Stimulated activated CD8-positive, alpha-beta memory T cell treated with anti-CD3 and anti-CD28 coated beads, Interleukin-2, amount 100 ng/mL, for 1 hour (primary cell): ENCODE results near the gene BARHL1.

Experiments used
- DNase-seq, 2 donors: peaks; one replicate each; pipeline ENCODE4 v3.0.0-alpha.2; 2020; ENCODE audit warnings: low read depth in 2 of 2

BARHL1 gene

DNA sequence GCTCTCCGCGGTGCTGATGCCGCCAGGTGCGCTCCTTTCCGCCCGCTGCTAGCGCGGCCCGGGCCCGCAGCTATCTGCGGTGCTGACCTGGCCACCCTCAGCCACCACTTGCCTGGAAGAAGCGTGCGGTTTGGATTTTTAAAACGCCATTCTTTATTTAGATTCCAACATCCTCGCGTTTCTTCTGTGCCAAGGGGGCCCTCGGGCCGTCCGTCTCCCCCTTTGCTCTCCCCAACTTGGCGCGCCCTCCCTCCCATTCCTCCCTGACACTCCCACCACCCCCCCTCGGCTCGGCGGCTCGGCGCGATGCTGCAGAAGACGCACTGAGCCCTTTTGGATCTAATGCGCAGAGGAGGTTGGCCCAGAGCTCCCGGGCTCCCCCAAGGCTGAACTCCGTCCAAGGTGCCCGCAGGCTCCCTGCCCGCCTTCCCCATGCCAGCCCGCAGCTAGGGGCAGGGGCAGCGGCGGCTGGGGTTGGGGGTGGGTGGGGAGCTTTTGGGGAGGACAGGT lies at the start of gene BARHL1:
TSS of gene BARHL1 (plus strand) at position 331 of the 510 bp plus-strand sequence. CDS start 192 bp downstream, outside the sequence.
- DNase-seq = no peak

DNA sequence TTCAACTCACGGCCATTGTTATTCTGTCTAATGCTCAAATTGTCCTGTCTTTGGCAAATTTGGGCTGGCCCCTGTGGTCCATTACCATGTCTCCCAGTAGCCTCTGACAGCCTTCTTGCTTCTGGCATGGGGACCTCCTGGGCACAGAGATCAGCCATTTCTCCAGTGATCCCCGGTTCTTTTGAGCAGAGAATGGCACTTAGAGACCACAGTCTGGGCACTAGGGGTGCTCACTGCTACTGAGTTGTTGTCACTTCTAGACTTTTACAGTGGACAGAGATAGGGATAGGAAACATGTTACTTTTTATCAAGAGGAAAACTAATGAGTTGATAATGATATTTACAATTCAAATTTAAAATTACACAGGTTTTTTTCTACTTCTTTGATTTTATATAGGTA lies 47.6 kb upstream of the BARHL1 start:
- no peak for DNase-seq

DNA sequence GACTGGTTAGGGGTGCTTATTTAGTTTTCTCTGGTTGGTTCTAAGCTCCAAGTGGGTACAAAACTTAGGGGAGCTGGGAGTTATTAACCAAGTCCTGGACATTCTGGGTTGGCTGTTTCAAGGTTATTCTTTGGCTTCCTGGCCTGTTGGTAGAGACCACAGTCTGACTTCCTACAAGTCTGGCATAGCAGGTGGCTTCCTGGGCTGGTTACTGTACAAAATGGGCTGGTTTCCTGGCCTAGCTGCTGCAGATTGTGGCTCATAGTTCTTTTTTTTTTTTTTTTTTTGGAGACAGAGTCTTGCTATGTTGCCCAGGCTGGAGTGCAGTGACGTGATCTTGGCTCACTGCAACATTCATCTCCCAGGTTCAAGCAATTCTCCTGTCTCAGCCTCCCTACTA lies 46.3 kb upstream of the BARHL1 start:
- no peak for DNase-seq

DNA sequence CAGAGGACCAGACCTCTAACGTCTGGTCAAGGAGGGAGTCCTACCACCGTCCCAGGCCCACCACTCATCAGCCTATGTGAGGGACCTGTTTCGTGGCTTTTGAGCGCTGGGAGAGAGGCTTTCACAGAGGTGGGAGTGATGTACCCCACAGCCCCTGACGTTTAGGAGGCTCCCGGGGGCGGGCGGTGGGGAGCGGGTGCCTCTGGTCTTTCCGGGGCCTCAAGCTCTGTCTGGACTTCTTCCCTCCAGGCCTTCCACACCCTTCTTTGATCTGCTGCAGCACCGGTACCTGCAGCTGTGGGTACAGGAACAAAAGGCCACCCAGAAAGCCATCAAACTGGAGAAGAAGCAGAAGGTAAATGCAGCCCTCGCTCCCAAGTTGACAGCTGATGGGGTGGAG lies 45.1 kb upstream of the BARHL1 start:
- no peak for DNase-seq

DNA sequence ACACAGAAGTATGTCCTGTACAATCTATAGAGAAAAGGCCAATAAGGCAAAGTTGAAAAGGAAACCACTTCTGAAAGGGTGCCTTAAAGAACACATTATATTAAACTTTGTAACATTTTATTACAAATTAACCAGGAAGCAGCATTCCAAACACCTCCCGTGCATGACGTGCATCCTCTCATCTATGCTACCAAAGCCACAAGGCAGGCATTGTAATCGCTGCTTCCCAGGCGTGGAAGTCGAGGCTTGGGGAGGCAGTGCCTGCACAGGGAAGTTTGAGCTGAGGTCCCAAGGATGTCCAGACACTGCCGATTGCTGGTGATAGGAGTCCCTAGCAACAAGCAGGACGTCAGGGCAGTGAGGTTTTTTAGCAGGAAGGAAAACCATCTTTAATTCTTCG lies 44.3 kb upstream of the BARHL1 start:
- no peak for DNase-seq

DNA sequence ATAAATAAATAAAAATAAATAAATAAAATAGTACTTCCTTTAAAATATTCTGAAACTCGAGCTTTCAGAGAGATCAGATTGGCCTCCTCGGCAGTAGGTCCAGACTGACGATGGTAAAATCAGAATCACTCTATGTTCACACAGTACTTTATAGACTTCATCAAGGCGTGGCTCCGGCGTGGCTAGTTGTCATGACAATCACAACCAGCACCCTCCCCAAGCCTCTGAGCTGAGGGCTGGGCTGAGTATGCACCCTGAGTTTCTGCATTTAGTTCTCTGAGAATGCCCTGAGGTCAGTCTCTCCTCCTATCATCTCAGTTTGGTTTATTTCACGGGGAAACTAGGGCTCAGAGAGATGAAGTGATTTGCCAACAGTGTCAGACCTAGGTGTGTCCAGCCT lies 43.3 kb upstream of the BARHL1 start:
- DNase-seq = no peak

DNA sequence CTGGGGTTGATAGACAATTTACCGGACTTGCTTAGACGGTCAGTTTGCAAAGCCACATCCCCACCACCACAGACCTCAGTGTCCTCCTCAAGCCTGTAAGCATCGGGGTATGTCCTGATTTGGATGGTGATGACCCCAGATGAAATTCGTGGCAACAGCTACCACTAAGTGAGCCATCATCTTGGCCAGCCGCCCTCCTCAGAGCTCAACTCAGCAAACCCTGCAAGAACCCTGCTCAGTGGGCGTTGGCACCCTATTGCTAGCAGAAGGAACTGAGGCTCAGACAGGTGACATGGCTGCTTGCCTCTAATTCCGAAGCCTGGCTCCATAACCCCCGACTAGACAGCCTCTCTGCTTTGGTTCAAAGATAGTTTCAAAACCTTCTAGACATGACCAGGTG lies 41.4 kb upstream of the BARHL1 start:
- no peak for DNase-seq

DNA sequence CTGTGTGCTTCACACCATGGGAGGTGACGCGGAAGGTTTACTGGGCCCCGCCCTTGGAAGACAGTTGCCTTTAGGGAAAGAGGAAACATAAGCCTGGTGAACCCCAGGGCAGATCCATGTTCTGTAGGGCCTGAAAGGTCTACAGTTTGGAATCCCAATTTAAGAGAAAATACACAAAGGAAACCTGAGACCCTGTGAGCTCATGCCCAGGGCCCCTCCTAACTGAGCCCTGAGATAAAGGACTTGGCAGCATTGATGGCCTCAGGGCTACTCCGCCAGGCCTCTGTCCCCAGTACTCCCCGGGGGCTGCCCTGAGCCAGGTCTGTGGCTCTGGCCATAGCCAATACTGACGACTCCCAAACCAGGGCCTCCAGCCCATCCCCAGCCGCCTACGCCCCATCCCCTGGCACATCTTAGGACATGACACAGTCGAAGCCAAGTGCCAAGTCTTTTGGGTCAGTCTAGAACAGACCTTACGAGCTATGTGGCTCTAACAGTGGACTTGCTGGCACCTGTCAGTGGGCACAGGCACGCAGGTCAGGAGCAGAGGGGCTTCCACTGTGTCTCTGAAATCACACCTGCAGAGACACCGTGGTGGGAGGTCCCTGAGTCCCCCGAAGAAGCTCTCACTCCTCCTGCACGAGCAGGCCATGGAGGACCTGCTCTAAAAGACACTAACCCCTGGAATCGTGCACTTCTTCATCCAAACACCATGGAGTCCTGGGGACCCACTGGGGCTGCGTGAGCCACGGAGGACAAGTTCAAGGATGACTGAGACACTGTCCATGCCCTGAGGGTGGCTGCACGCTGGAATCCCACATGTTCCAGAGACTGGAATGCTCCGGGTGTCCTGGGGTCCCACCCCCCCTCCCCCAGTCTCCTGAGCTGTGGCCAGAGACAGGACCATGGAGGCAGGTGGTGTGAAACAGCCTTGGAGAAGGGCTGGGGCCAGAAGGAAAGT lies 40.3 kb upstream of the BARHL1 start:
- DNase-seq = no peak

DNA sequence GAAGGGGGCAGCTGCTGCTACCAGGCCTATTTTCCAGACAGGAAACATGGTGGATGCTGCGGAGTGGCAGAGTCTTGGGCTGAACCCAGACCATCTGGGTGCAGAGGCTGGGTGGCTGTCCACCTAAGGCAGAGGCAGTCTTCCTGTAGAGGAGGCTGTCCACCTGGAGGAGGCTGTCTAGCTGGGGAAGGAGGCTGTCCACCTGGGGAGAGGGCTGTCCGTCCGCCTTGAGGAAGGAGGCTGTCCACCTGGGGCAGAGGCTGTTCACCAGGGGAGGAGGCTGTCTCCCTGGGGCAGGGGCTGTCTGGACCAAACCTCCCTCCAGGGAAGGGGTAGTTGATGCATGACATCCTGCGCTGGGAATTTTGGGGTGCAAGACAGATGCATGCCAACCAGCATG lies 39.2 kb upstream of the BARHL1 start:
- DNase-seq = no peak

DNA sequence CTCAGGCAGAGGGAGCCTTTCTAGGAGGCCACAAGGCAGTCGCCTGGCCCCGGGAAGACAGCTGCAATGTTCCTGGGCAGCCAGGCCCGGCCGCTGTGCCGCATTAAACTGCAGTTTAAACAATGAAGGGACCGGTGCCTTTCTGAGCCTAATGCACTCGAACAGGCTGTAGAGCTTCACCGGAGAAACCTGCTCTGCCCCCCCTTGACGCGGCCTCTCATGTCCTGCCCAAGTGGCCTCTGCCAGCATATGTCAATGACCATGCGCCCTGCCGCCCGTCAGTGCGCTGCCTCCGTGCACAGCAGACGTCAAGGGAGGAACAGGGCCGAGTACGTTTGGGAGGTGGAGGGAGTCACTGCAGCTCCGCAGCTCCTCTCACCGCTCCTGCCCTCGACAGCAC lies 38.4 kb upstream of the BARHL1 start:
- no peak for DNase-seq

DNA sequence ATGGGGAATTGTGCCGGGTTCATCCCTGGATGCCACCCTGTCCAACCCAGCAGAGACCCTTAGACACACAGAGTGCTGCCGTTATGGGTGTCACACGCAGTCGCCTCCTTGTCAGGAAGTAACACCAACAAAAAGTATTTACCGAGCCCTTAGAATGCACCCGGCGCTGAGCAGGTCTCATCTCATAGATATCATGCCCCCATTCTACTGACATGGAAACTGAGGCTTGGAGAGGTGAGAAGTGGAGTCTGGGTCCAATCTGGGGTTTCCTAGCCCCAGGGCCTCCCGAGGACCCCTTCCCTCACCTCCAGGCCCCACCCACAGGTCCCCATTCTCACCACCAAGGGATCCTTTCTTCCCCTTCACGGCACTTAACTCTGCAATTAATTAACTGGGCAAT lies 36.8 kb upstream of the BARHL1 start:
- no peak for DNase-seq

DNA sequence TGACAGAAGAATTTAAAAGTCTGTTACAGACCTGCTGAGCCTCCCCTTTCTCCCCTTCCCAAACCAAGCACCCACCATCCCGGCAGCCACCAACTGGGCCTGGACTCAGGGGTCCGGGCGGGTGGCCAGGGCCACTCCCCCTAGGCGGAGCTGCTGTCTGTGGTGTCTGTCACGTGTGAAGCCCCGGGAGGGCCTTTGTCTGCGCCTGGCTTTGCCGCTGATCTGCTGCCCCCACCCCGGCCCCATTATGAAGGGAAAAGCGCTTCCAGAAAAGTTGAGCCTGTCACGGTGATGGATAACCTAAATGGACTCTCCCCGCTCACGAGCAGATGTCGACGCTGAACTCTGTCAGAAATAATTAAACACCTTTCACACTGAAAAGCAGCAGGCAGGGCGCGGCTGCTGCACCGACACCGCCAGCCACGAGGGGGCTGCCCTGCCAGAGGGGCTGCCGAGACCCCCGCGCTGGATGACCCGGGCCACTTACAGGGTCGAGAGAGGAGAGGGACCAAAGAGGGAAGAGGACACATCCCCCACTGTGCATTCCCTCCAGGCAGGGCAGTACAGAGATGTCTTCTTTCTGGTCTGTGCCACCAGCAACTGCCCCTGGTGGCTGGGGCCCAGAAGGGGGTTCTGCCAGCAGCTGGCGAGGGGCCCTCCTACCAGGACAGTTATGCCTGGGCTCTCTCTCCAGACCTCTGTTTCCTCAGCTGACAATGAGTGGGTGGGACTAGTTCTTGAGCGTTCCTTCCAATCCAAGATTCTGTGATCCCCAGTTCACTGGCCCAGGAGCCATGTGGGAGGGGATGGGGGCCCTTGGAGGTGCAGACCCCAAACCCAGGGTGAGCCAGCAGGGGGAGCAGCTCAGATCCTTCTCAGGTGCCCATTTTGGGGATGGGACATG lies 36.0 kb upstream of the BARHL1 start:
- DNase-seq = no peak

DNA sequence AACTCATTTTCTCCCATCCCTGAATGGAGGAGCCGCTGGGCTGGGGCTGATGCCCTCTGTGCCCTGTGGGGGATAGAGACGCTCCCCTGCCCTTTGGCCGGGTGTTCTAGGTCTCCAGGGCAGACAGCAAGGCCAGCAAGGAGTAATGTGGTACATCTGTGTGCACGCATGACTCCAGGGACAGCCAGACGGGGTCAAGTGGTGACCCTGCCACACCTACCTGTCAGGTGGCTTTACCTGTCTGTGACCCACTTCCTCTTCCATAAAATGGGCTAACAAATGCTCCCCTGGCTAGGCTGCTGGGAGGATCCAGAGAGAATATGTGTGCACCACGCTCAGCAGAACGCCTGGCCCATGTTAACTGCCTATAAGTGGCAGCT lies 35.4 kb upstream of the BARHL1 start:
- no peak for DNase-seq

DNA sequence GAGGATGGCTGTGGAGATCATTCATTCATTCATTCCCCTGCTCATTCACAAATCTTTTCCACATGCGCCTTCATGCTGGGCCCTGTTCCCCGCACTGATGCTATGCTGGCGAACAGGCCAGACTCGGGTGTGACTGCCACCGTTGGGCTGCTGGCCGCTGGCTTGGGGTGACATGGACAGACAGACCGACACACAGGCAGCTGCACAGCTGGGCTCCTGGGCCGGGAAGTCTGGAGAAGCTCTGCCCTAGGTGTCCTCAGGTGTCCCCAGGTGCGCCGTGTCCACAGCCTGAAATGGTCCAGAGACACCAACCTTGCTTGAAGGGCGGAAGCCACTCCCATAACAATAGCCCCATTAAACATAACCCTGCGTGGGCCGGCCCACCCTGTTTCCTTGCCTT lies 35.0 kb upstream of the BARHL1 start:
- DNase-seq = no peak

DNA sequence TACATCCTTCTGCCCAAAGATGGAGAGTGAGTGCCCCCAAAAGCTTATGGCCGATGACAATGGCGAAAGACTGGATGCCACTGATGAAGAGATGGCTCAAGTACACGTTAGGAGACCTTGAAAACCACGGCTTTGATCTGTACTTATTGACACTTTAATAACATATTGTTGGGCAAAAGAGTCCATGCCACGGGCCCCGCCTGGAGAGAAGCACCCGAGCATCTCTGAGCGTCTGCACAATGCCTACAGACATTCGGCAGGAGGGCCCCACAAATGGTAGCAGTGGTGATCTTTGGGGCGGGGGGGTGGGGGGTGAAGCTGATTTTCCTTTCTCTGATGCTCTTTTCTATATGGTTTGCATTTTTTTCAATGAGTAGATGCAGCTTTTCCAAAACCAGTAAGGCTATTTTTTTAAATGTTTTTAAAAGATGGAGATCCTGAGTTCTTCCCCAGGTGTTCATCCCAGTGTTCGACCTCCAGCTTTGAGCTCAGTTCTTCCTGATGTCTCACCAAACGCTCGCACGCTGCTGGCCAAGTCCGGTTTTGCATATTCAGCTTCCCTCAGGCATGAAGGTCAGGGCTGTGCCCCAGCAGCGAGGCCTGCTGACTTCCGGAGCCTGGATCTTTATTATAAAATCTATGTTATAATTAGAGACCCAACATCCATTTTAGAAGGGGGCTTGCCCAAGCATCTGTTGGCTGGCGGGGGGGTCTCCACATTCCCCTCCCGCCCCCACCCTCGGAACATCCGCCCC lies 34.3 kb upstream of the BARHL1 start:
- DNase-seq = no peak

DNA sequence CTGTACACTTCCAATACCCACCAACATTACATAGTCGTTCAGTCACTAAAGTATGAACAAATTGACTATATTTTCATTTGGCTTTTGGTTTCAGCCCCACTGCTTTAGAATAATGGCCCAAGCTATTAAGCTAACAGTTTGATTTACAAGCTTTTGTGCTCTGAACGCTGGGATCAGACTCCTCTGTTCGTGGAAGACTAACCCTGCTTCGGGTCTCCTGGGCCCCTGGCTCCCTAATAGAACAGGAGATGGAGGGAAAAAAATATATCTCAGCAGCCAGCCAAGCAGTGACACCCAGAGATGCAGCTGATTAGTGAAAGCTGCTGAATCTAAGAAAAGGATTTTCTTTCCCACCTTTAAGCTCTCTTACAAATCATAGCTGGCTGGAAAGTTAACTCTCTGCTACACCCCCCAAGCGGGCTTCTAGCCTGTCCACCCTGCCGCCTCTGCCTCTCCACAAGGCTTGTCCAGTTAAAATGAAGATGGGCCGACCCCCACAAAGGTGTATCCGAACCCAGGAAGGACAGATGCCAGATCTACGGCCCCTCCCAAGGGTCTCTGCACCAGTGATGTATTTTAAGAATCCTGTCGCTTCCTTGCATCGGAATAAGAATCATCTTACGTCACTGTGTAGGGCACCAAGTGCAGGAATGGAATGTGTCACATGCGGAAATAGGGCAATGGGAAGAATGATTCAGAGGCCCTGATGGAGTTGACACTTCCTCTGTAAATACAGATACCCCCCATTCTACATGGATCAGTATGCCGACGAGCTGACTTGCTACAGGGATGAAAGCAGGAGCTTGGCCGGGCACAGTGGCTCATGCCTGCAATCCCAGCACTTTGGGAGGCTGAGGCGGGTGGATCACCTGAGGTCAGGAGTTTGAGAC lies 33.4 kb upstream of the BARHL1 start:
- no peak for DNase-seq

DNA sequence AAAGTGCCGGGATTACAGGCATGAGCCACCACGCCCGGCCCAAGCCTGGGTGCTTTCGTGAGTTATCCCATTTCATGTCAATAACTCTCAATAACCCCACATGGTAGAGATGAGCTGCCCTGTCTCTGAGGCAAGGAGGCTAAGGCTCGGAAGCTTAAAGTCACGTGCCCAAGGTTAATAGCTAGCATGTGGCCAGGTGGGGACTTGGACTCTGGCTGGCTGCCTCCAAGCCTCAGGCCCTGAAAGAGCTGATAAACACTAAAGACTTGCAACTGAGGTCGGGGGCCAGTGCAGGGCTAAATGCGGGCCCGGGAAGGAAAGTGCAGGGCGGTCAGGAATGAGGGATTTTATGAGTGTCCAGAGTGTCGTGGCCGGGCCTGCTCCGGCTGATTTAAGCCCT lies 30.9 kb upstream of the BARHL1 start:
- DNase-seq = no peak

DNA sequence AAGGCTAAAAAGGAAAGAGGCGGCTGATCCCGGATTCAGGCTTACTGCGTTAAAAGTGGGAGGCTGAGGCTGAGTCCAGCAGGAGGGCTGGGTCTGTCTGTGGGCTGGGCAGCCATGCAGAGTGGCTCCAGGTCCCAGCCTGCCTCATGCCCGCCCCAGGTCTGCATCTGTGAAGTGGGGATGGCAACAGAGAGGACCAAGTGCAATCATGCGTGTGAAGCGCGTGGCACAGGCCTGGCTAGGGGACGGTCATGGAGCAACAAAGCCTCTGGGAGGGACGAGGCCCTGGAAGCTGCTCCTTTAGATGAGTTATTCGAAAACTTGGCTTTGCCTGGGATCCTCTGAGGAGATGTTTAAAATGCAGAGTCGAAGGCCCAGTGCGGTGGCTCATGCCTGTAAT lies 30.4 kb upstream of the BARHL1 start:
- no peak for DNase-seq

DNA sequence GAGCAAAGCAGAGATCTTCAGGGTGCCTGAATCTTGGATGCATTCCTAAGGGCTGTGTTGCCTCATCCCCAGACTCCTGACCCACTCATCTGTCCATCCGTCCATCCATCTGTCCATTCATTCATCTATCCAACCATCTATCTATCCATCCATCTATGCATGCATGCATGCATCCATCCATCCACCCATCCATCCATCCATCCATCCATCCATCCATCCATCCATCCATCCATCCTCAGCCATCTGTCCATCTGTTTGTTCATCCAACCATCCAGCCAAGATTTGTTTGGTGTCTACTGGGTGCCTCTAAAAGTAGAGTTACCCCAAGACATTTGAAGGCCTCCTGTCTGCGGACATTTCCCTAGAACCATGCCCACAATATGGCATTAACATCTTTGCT lies 27.7 kb upstream of the BARHL1 start:
- no peak for DNase-seq

DNA sequence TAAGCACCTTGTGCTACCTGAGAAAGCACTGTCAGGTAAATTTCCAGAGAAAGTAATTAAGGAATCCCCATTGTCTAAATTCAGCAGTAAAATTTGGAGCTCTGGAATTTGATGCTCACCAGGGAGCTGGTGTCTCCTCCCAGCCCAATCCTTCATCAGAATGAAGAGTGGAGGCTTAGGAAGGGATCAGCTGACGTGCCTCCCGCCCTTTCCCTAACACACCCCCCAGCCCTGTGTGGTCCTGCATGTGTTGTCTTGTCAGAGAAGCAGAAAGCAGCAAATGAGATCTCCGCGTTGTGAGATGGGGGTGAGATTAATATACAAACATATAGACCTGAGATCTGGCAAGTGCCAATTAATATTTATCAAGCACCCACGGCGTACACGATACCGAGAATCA lies 26.9 kb upstream of the BARHL1 start:
- no peak for DNase-seq

DNA sequence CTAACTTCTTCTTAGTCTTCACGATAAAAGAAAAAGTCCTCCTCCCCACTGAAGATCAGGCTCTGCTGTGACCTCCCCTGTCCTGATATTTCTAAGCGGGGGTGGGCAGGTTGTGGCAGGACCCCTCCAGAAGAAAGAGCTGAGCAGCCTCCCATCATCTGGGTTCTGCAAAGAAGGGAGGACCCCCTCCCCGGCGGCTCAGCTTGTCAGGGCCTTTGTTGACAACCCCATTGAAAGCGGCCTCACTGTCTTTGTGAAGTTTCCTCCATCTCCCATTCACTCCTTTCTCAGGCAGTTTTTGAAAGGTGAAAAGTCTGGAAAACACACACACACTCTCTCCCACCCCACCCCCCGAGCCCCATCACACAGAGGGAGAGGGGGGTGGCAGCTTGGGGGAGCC lies 26.2 kb upstream of the BARHL1 start:
- DNase-seq = no peak
